ENCODE results near the gene TRMT11. TPM values are rescaled to one million over a fixed set of nuclear protein-coding genes. Genes with fewer than 3 reads are reported as not detected.
"Not testable (repeated sequence)": the region's sequence is repeated elsewhere in the genome, so short reads cannot be mapped to it uniquely, and the experiment has no call there.

Gene TRMT11
- polyA plus RNA-seq, 5 donors, result 23.3 to 34.3 (median 28.3) TPM

- no peak for DNase-seq
Measured at GRCh38 chr6:125954735-125955339, 31.5 kb upstream of the TRMT11 start.

- no peak for DNase-seq
Measured at GRCh38 chr6:125955973-125956372, 30.4 kb upstream of the TRMT11 start.

GRCh38 chr6:125956506-125957390 is 29.6 kb upstream of the TRMT11 start, which contains the start of gene HINT3:
Gene HINT3, plus strand, starts transcription at chr6:125956770. Its CDS starts 208 bp downstream, at chr6:125956978.
- peak; percentile 97 to 98 for DNase-seq

GRCh38 chr6:125957391-125957693 is 29.0 kb upstream of the TRMT11 start:
- DNase-seq, result no peak

- DNase-seq, result peak in 1 of 2 donors; percentile 46
Measured at GRCh38 chr6:125957845-125958244, 28.5 kb upstream of the TRMT11 start.

- DNase-seq, result no peak
Measured at GRCh38 chr6:125959041-125959440, 27.3 kb upstream of the TRMT11 start.

GRCh38 chr6:125961117-125961516 is 25.2 kb upstream of the TRMT11 start:
- no peak for DNase-seq

GRCh38 chr6:125962900-125963497 is 23.3 kb upstream of the TRMT11 start:
- no peak for DNase-seq

- no peak for DNase-seq
Measured at GRCh38 chr6:125963817-125964216, 22.5 kb upstream of the TRMT11 start.

GRCh38 chr6:125966569-125966968 is 19.8 kb upstream of the TRMT11 start:
- DNase-seq, result no peak

- DNase-seq, result no peak
Measured at GRCh38 chr6:125968493-125968892, 17.8 kb upstream of the TRMT11 start.

GRCh38 chr6:125970760-125971159 is 15.6 kb upstream of the TRMT11 start:
- no peak for DNase-seq

- DNase-seq, result not testable (repeated sequence)
Measured at GRCh38 chr6:125972478-125972877, 13.9 kb upstream of the TRMT11 start.

- peak in 1 of 2 donors; percentile 25 for DNase-seq
Measured at GRCh38 chr6:125974214-125974866, 12.0 kb upstream of the TRMT11 start.

GRCh38 chr6:125979101-125979500 is 7.2 kb upstream of the TRMT11 start:
- no peak for DNase-seq

GRCh38 chr6:125981571-125982185 is 4.7 kb upstream of the TRMT11 start:
- no peak for DNase-seq

GRCh38 chr6:125983246-125983945 is 2.9 kb upstream of the TRMT11 start:
- no peak for DNase-seq

- DNase-seq, result no peak
Measured at GRCh38 chr6:125984311-125984710, 2.0 kb upstream of the TRMT11 start.

GRCh38 chr6:125985522-125985921 is 818 bp upstream of the TRMT11 start:
- no peak for DNase-seq

- DNase-seq, result no peak
Measured at GRCh38 chr6:125985979-125986300, 400 bp upstream of the TRMT11 start.

GRCh38 chr6:125987026-125987617 is 782 bp downstream of the TRMT11 start:
- no peak for DNase-seq
